HG03439 (cell line): Measurements from ENCODE around the gene RNF26.

Source experiments
- ATAC-seq: cut with Tn5 transposase; IDR thresholded peaks from one replicate; pipeline ENCODE4 v1.9.1; 2021; ENCODE audit warnings: mild to moderate bottlenecking, moderate library complexity; ENCODE audit not compliant: unreplicated experiment

RNF26 gene

GRCh38 chr11:119315131-119316015 lies 19.0 kb upstream of the RNF26 start:
- ATAC-seq = no peak

- ATAC-seq = no peak
These were observed 18.2 kb upstream of the RNF26 start for GRCh38 chr11:119316016-119316728.

- no peak for ATAC-seq
These were observed 17.4 kb upstream of the RNF26 start, which contains the start of gene MCAM for GRCh38 chr11:119316729-119317591. Gene MCAM, minus strand, starts transcription at chr11:119317130. Its CDS starts 29 bp downstream, at chr11:119317101.

GRCh38 chr11:119317592-119318239 lies 16.6 kb upstream of the RNF26 start:
- no peak for ATAC-seq

- ATAC-seq = no peak
These were observed 15.8 kb upstream of the RNF26 start for GRCh38 chr11:119318240-119319135.

GRCh38 chr11:119319136-119319699 lies 15.1 kb upstream of the RNF26 start:
- ATAC-seq = no peak

GRCh38 chr11:119319700-119320239 lies 14.6 kb upstream of the RNF26 start:
- ATAC-seq = no peak

- ATAC-seq = no peak
These were observed 14.0 kb upstream of the RNF26 start for GRCh38 chr11:119320240-119320775.

GRCh38 chr11:119320776-119321524 lies 13.4 kb upstream of the RNF26 start:
- no peak for ATAC-seq

GRCh38 chr11:119322360-119322739 lies 12.0 kb upstream of the RNF26 start:
- ATAC-seq = no peak

GRCh38 chr11:119322921-119323531 lies 11.3 kb upstream of the RNF26 start:
- ATAC-seq = no peak

GRCh38 chr11:119323532-119324033 lies 10.7 kb upstream of the RNF26 start:
- ATAC-seq = no peak

- ATAC-seq = no peak
These were observed 10.1 kb upstream of the RNF26 start for GRCh38 chr11:119324189-119324588.

- no peak for ATAC-seq
These were observed 5.0 kb upstream of the RNF26 start for GRCh38 chr11:119329320-119329719.

- no peak for ATAC-seq
These were observed 4.1 kb upstream of the RNF26 start for GRCh38 chr11:119330237-119330636.

- ATAC-seq = no peak
These were observed 2.1 kb upstream of the RNF26 start for GRCh38 chr11:119332111-119332765.
